Fibroblast of mammary gland (primary cell): Measurements from ENCODE around the gene U2AF2.

ENCODE experiments used
- DNase-seq: peaks from one replicate; pipeline ENCODE4 v3.0.0-alpha.2; 2010; ENCODE audit warnings: low read depth
- H3K4me3 ChIP-seq: 2 replicates; pipeline ENCODE4 v1.5.1; 2011; ENCODE audit warnings: low read depth, mild to moderate bottlenecking, low read length, moderate library complexity; ENCODE audit not compliant: control insufficient read depth
- TF ChIP-seq, protein P1 (sequence below): conservative IDR thresholded peaks from 2 replicates; pipeline ENCODE4 v1.5.1; 2011; ENCODE audit warnings: low read depth, low read length, inconsistent platforms; ENCODE audit not compliant: control insufficient read depth, insufficient read depth

U2AF2 gene

DNA sequence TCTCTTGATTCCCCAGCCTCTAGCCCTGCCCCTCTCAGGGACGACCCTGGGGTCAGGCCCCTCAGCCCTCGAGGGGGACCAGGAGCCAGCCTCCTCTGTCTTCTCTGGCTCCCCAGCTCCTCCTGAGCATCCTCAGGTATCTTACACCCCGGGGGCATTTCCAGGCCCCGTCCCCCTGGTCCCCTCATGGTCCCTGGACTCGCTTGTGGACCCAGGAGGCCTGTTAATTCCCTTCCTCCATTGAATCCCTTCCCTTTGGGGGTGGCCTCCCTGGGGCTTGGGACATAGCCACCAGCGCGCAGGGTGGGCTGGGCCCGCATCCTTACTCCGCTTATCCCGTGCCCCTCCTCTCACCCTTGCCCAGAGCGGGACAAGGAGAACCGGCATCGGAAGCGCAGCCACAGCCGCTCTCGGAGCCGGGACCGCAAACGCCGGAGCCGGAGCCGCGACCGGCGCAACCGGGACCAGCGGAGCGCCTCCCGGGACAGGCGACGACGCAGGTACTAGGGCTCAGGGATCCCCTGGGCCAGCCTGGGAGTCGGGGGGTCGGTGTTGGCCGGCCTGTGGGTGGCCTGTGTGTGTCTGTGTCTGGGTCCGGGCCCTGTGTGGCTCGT, 4.1 kb downstream of the U2AF2 start:
- TF ChIP-seq, protein P1, sequence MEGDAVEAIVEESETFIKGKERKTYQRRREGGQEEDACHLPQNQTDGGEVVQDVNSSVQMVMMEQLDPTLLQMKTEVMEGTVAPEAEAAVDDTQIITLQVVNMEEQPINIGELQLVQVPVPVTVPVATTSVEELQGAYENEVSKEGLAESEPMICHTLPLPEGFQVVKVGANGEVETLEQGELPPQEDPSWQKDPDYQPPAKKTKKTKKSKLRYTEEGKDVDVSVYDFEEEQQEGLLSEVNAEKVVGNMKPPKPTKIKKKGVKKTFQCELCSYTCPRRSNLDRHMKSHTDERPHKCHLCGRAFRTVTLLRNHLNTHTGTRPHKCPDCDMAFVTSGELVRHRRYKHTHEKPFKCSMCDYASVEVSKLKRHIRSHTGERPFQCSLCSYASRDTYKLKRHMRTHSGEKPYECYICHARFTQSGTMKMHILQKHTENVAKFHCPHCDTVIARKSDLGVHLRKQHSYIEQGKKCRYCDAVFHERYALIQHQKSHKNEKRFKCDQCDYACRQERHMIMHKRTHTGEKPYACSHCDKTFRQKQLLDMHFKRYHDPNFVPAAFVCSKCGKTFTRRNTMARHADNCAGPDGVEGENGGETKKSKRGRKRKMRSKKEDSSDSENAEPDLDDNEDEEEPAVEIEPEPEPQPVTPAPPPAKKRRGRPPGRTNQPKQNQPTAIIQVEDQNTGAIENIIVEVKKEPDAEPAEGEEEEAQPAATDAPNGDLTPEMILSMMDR, result no peak
- H3K4me3 ChIP-seq, result no peak overlapping the region
- no peak for DNase-seq

DNA sequence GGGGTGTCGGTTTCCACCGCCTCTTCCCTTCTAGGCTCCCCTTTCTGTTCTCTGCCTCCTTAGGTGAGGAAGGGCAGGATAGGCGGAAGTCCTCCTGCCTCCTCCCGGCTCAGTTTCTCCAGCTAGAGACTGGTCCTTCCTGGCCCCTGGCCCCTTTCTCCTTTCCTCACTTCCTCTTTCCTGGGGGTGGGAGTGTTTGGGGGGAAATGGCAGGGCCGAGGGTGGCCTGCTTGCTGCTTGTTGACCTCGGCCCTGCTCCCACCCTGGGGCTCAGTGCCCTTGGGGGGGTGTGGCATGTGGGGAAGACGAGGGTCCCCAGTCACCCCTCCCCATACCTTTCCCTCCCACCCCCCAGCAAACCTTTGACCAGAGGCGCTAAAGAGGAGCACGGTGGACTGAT, 5.0 kb downstream of the U2AF2 start:
- TF ChIP-seq, protein P1, result no peak
- no peak for DNase-seq
- no peak overlapping the region for H3K4me3 ChIP-seq

DNA sequence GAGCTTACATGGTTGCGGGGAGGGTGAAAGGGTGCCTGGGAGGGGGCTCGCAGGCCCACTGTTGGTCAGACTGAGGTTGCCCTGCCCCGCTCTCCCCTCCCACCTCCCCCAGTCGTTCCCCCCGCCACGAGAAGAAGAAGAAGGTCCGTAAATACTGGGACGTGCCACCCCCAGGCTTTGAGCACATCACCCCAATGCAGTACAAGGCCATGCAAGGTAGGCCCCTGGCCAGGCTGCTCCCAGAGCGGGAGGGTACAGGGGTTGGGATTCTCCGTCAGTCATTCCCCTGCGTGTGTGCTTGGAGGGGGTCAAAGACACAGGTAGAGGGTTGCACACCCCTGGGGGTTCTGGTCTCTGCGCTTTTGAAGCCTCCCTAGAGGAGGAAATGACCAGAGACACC, 5.6 kb downstream of the U2AF2 start:
- TF ChIP-seq, protein P1, result no peak
- H3K4me3 ChIP-seq, result no peak overlapping the region
- no peak for DNase-seq

DNA sequence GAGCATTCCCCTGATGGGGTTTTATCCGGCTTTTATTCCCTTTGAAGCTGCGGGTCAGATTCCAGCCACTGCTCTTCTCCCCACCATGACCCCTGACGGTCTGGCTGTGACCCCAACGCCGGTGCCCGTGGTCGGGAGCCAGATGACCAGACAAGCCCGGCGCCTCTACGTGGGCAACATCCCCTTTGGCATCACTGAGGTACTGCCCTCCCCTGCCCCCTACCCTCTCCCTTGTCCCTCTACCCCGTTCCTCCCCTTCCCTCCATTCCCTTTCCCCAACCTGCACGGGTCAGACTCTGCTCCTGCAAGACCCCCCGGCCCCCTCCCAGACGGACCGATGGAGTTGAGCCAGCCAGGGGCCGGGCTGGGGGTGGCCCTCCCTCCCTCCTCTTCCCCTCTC, 6.2 kb downstream of the U2AF2 start:
- TF ChIP-seq, protein P1, result no peak
- no peak overlapping the region for H3K4me3 ChIP-seq
- no peak for DNase-seq

DNA sequence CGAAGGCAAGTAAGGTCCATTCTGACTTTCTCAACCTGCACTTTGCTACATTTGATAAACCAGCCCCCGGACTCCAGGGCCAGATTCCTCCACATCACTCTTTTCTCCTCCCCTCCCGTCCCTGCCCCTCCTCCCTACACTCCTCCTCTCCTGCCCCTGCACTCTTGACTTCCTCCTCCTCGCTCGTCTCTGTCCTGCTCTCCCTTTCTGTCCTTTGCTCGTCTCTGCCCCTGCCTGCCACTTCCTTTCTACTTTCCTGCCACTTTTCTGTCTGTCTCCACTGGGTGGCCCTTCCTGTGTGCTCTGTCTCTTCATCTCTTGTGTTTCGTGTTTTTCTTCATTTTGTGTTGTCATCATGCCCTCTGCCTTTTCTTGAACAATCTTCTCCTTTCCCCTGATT, 7.0 kb downstream of the U2AF2 start:
- no peak for DNase-seq
- TF ChIP-seq, protein P1, result no peak
- H3K4me3 ChIP-seq, result no peak overlapping the region

DNA sequence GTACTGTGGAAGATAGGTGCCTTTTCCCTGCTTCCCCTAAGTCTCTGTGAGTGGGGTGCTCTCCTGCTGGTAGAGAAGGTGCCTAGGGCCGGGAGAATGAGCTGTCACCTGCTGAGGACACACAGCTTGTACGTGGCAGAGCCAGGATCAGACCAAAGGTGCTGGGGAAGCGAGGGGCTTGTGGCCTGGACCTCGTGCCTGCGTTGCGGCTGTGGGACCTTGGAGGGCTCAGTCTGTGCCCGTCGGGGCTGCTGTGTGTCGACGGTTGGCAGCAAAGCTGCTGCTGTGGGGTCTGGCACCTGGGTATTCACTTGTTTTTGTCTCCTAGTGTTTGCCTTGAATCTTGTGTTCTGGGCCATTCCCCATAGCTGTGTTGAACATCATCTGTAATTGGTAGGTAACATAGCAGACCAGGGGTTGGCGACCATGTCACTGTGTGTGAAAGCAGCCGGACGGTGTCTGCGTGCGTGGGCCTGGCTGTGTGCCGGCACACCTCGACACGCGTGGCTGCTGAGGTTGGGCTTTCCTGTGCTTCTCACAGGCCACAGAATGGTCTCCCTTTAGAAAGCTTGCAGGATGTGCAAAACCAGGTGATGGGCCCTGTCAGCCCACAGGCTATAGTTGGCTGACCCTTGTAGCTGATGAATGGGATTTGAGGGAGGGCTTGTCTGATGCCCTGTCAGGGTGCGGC, 9.2 kb downstream of the U2AF2 start:
- DNase-seq, result no peak
- no peak overlapping the region for H3K4me3 ChIP-seq
- TF ChIP-seq, protein P1, result no peak
